A549 (cell line): ENCODE data around the gene TMEM123.

Experiments
- BHLHE40 ChIP-seq: IDR thresholded peaks from 2 replicates; pipeline ENCODE4 v1.6.1; 2012; ENCODE audit warnings: low read depth, low read length, inconsistent platforms
- CEBPB ChIP-seq, 2 experiments: fragments of >200 bp in 1 of 2; sonication (Bioruptor Twin) in 1 of 2; formaldehyde crosslinking in 1 of 2; IDR thresholded peaks; 2 replicates each; pipeline ENCODE4 v1.6.1; 2012 to 2016
- EHMT2 ChIP-seq: fragments of 200-600 bp; sonication (generic); IDR thresholded peaks from 2 replicates; pipeline ENCODE4 v1.6.1; 2016; ENCODE audit warnings: antibody characterized with exemption, low read depth, mild to moderate bottlenecking, moderate library complexity
- EP300 ChIP-seq, 2 experiments: fragments of >200 bp; sonication (Bioruptor Twin); formaldehyde crosslinking; IDR thresholded peaks; 2 replicates in 1 of 2; 3 replicates in 1 of 2; pipeline ENCODE4 v1.6.1; 2016 to 2017
- GATA3 ChIP-seq: IDR thresholded peaks from 2 replicates; pipeline ENCODE4 v1.6.1; 2012; ENCODE audit warnings: borderline replicate concordance
- POLR2AphosphoS2 ChIP-seq: conservative IDR thresholded peaks from 2 replicates; pipeline ENCODE4 v1.6.1; 2012; ENCODE audit warnings: low read length, improper control_type of control experiment, inconsistent platforms
- RAD21 ChIP-seq, 2 experiments: fragments of >200 bp in 1 of 2; sonication (Bioruptor Twin) in 1 of 2; formaldehyde crosslinking in 1 of 2; IDR thresholded peaks in 1 of 2; conservative IDR thresholded peaks in 1 of 2; 2 replicates in 1 of 2; 3 replicates in 1 of 2; pipeline ENCODE4 v1.6.1; 2012 to 2018; ENCODE audit warnings: inconsistent platforms in 1 of 2
- RCOR1 ChIP-seq: fragments of 150-350 bp; IDR thresholded peaks from 2 replicates; pipeline ENCODE4 v1.6.1; 2014; ENCODE audit warnings: antibody characterized with exemption, low read length, low read depth
- RFX5 ChIP-seq: fragments of 450-650 bp; IDR thresholded peaks from 2 replicates; pipeline ENCODE4 v1.7.1; 2014; ENCODE audit warnings: antibody characterized with exemption, mild to moderate bottlenecking, moderate library complexity
- SREBF2 ChIP-seq: fragments of 450-650 bp; IDR thresholded peaks from 2 replicates; pipeline ENCODE4 v1.6.1; 2014; ENCODE audit warnings: mild to moderate bottlenecking, moderate library complexity
- TF ChIP-seq, protein P1 (sequence below): fragments of >200 bp; sonication (Bioruptor Twin); formaldehyde crosslinking; IDR thresholded peaks from 3 replicates; pipeline ENCODE4 v1.5.1; 2016
- TF ChIP-seq, protein P2 (sequence below): fragments of 200-600 bp; sonication (generic); IDR thresholded peaks from 2 replicates; pipeline ENCODE4 v1.6.1; 2016; ENCODE audit warnings: antibody characterized with exemption, mild to moderate bottlenecking, moderate library complexity

DNA sequence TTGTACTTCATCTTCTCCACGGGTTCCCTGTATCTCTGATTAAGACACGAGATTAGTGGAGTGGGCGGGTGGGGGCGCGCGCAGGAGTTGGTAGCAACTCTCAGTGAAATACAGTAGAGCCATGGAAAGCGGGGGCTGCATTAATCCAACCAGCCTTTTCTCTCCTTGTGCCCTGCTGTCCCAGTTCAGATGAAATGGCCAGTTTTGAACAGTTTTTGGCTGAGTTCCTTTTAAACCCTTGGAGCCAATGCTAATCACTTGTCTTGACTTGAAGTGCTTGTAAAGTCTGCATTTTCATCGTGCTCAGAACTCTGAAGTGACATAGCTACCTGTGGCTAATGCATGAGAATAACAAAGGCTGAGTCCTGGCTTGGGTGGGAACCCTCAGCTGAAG, 734 bp upstream of the TMEM123 start:
- no peak for TF ChIP-seq GATA3
- TF ChIP-seq EP300 (IDR thresholded peaks at IDR 0.05) = no peak
- TF ChIP-seq EHMT2 = no peak
- no peak for TF ChIP-seq BHLHE40
- TF ChIP-seq, protein P1, sequence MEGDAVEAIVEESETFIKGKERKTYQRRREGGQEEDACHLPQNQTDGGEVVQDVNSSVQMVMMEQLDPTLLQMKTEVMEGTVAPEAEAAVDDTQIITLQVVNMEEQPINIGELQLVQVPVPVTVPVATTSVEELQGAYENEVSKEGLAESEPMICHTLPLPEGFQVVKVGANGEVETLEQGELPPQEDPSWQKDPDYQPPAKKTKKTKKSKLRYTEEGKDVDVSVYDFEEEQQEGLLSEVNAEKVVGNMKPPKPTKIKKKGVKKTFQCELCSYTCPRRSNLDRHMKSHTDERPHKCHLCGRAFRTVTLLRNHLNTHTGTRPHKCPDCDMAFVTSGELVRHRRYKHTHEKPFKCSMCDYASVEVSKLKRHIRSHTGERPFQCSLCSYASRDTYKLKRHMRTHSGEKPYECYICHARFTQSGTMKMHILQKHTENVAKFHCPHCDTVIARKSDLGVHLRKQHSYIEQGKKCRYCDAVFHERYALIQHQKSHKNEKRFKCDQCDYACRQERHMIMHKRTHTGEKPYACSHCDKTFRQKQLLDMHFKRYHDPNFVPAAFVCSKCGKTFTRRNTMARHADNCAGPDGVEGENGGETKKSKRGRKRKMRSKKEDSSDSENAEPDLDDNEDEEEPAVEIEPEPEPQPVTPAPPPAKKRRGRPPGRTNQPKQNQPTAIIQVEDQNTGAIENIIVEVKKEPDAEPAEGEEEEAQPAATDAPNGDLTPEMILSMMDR = no peak
- no peak for TF ChIP-seq POLR2AphosphoS2
- TF ChIP-seq, protein P2, sequence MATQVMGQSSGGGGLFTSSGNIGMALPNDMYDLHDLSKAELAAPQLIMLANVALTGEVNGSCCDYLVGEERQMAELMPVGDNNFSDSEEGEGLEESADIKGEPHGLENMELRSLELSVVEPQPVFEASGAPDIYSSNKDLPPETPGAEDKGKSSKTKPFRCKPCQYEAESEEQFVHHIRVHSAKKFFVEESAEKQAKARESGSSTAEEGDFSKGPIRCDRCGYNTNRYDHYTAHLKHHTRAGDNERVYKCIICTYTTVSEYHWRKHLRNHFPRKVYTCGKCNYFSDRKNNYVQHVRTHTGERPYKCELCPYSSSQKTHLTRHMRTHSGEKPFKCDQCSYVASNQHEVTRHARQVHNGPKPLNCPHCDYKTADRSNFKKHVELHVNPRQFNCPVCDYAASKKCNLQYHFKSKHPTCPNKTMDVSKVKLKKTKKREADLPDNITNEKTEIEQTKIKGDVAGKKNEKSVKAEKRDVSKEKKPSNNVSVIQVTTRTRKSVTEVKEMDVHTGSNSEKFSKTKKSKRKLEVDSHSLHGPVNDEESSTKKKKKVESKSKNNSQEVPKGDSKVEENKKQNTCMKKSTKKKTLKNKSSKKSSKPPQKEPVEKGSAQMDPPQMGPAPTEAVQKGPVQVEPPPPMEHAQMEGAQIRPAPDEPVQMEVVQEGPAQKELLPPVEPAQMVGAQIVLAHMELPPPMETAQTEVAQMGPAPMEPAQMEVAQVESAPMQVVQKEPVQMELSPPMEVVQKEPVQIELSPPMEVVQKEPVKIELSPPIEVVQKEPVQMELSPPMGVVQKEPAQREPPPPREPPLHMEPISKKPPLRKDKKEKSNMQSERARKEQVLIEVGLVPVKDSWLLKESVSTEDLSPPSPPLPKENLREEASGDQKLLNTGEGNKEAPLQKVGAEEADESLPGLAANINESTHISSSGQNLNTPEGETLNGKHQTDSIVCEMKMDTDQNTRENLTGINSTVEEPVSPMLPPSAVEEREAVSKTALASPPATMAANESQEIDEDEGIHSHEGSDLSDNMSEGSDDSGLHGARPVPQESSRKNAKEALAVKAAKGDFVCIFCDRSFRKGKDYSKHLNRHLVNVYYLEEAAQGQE = no peak
- TF ChIP-seq RFX5 = no peak
- TF ChIP-seq RCOR1 = no peak
- no peak for TF ChIP-seq RAD21 (conservative IDR thresholded peaks at IDR 0.05 in 1 of 2, IDR thresholded peaks at IDR 0.05 in 1 of 2)
- no peak for TF ChIP-seq CEBPB (IDR thresholded peaks at IDR 0.05)
- TF ChIP-seq SREBF2 = no peak
